DOHH2 (cell line): Measurements from ENCODE around the gene SCT.
A peak's percentile ranks its signal among the peaks of the same experiment; 100 is the strongest.

Experiments
- H3F3A ChIP-seq: fragments of 200-600 bp; sonication (generic), shearing (Covaris generic); 2 replicates; pipeline ENCODE4 v1.6.0; 2016; ENCODE audit warnings: antibody characterized with exemption, mild to moderate bottlenecking; ENCODE audit not compliant: control insufficient read depth, insufficient read depth
- H3K27ac ChIP-seq: fragments of 200-600 bp; sonication (generic); 2 replicates; pipeline ENCODE4 v1.5.1; 2014; ENCODE audit warnings: low read depth, mild to moderate bottlenecking, low read length, moderate library complexity
- H3K27me3 ChIP-seq: fragments of 200-600 bp; sonication (generic); 2 replicates; pipeline ENCODE4 v1.6.1; 2014; ENCODE audit warnings: mild to moderate bottlenecking, low read length, mixed read lengths; ENCODE audit not compliant: control insufficient read depth
- H3K36me3 ChIP-seq: fragments of 200-600 bp; sonication (generic); 2 replicates; pipeline ENCODE4 v1.6.1; 2014; ENCODE audit warnings: mild to moderate bottlenecking, low read length, moderate library complexity, mixed read lengths; ENCODE audit not compliant: control insufficient read depth
- H3K4me1 ChIP-seq: fragments of 200-600 bp; sonication (generic); 2 replicates; pipeline ENCODE4 v1.6.1; 2014; ENCODE audit warnings: mild to moderate bottlenecking, low read length, mixed read lengths; ENCODE audit not compliant: control insufficient read depth
- H3K4me2 ChIP-seq: fragments of 200-600 bp; sonication (generic); 2 replicates; pipeline ENCODE4 v1.6.0; 2014; ENCODE audit warnings: mild to moderate bottlenecking, low read length, moderate library complexity
- H3K4me3 ChIP-seq: fragments of 200-600 bp; sonication (generic); 2 replicates; pipeline ENCODE4 v1.5.1; 2014; ENCODE audit warnings: mild to moderate bottlenecking, low read length, mixed read lengths
- H3K79me2 ChIP-seq: fragments of 200-600 bp; sonication (generic); 2 replicates; pipeline ENCODE4 v1.6.1; 2014; ENCODE audit warnings: mild to moderate bottlenecking, low read length, mixed read lengths; ENCODE audit not compliant: control insufficient read depth
- H3K9me2 ChIP-seq: fragments of 200-600 bp; sonication (generic); replicated peaks from 2 replicates; pipeline ENCODE4 v1.6.1; 2014; ENCODE audit warnings: mild to moderate bottlenecking, low read length, mixed read lengths; ENCODE audit not compliant: control insufficient read depth
- H3K9me3 ChIP-seq: fragments of 200-600 bp; sonication (generic); 2 replicates; pipeline ENCODE4 v1.6.1; 2014; ENCODE audit warnings: antibody characterized with exemption, low read length, mixed read lengths; ENCODE audit not compliant: control insufficient read depth, insufficient read depth
- H4K20me1 ChIP-seq: fragments of 200-600 bp; sonication (generic); 2 replicates; pipeline ENCODE4 v1.6.0; 2014; ENCODE audit warnings: low read depth, mild to moderate bottlenecking, antibody characterized with exemption, low read length, moderate library complexity; ENCODE audit not compliant: control insufficient read depth, insufficient read depth
- EZH2phosphoT487 ChIP-seq: fragments of 200-600 bp; sonication (generic); IDR thresholded peaks from 2 replicates; pipeline ENCODE4 v1.6.1; 2017; ENCODE audit warnings: borderline replicate concordance, mild to moderate bottlenecking, antibody characterized with exemption, low read length, moderate library complexity, mixed read lengths
- TF ChIP-seq, protein P1 (sequence below): fragments of 200-600 bp; sonication (generic); IDR thresholded peaks from one replicate; pipeline ENCODE4 v1.5.1; 2014; ENCODE audit warnings: antibody characterized with exemption, mild to moderate bottlenecking, low read depth, low read length; ENCODE audit not compliant: poor library complexity, severe bottlenecking

Gene SCT

DNA sequence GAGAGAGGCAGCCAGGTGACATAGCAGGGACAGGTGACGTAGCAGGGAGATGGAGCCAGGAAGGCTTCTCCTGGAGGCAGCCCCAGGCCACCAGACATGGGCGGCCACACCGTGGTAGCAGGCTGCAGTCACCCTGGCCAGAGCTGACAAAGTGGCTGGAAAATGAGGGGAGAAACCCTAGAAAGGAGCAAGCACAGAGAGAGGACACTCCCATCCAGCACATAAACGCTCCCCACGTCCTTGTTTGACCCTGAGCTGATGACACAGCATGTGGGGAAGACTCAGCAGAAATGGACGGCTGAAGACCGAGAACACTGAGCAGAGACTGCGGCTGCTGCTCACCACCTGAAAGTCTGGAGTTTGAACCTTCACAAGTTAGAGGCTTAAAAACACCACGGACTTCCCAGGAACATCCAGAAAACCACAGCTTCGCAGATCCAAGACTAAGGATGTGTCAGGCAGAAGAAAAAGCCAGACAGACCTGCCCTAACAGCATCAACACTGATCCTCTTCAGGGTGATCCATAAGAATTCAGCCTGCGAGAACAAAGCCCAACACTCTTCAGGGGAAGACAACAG lies 38.8 kb upstream of the SCT start:
- Histone ChIP-seq H3K9me3 (no peaks in the 10 kb centered on the region), H3K9me2 (no peaks in the 10 kb centered on the region), H3K36me3 (peaks cover 4% of the 10 kb centered on the region; the same call in 1 of the 2 replicates), H3K4me2 (no peak overlapping the region), H3K4me3 (no peak overlapping the region), H4K20me1 (no peaks in the 10 kb centered on the region), H3F3A (no peaks in the 10 kb centered on the region), H3K27ac (no peak overlapping the region), H3K4me1 (no peaks in the 10 kb centered on the region), H3K27me3 (no peaks in the 10 kb centered on the region), H3K79me2 (no peaks in the 10 kb centered on the region)
- no peak for TF ChIP-seq EZH2phosphoT487
- TF ChIP-seq, protein P1, sequence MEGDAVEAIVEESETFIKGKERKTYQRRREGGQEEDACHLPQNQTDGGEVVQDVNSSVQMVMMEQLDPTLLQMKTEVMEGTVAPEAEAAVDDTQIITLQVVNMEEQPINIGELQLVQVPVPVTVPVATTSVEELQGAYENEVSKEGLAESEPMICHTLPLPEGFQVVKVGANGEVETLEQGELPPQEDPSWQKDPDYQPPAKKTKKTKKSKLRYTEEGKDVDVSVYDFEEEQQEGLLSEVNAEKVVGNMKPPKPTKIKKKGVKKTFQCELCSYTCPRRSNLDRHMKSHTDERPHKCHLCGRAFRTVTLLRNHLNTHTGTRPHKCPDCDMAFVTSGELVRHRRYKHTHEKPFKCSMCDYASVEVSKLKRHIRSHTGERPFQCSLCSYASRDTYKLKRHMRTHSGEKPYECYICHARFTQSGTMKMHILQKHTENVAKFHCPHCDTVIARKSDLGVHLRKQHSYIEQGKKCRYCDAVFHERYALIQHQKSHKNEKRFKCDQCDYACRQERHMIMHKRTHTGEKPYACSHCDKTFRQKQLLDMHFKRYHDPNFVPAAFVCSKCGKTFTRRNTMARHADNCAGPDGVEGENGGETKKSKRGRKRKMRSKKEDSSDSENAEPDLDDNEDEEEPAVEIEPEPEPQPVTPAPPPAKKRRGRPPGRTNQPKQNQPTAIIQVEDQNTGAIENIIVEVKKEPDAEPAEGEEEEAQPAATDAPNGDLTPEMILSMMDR = no peak

DNA sequence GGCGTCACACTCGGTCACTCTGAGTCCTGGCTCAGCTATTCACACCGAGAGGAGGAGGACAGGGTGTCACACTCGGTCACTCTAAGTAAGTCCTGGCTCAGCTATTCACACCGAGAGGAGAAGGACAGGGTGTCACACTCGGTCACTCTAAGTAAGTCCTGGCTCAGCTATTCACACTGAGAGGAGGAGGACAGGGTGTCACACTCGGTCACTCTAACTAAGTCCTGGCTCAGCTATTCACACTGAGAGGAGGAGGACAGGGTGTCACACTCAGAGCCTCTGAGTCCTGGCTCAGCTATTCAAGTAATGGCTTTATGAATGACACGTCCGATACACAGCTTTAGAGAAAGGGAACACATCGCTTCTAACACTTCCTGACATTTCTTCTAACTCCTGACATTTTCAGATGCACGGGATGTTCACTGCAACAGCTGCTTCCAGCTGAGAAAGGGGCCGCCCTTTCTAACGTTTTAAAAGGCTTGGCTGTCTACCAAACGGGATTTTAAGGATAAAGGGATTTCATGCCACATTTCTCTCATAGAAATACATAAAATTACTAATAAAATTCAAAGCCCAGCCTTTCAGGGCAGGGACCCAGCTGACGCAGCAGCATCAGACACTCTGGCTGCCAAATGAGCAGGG lies 38.2 kb upstream of the SCT start:
- Histone ChIP-seq H3K9me3 (no peaks in the 10 kb centered on the region), H3K4me3 (no peak overlapping the region), H3K4me2 (no peak overlapping the region), H3K27me3 (no peaks in the 10 kb centered on the region), H3K79me2 (no peaks in the 10 kb centered on the region), H3K9me2 (no peaks in the 10 kb centered on the region), H3K36me3 (peaks cover 4% of the 10 kb centered on the region; the same call in 1 of the 2 replicates), H3K4me1 (no peaks in the 10 kb centered on the region), H3F3A (no peaks in the 10 kb centered on the region), H3K27ac (no peak overlapping the region), H4K20me1 (no peaks in the 10 kb centered on the region)
- TF ChIP-seq EZH2phosphoT487 = no peak
- TF ChIP-seq, protein P1 = no peak

- Histone ChIP-seq H3K36me3 (peaks cover 4% of the 10 kb centered on the region; the same call in 1 of the 2 replicates), H3K4me3 (no peak overlapping the region)
Observed at GRCh38 chr11:662689-663274, 35.8 kb upstream of the SCT start.

More at GRCh38 chr11:662689-663274, 35.8 kb upstream of the SCT start:
- TF ChIP-seq, protein P1 = peak; percentile 55
- no peak for TF ChIP-seq EZH2phosphoT487
- Histone ChIP-seq H3F3A (no peaks in the 10 kb centered on the region), H3K4me1 (no peaks in the 10 kb centered on the region), H3K79me2 (no peaks in the 10 kb centered on the region), H3K27ac (no peak overlapping the region), H3K4me2 (no peak overlapping the region), H3K27me3 (no peaks in the 10 kb centered on the region), H3K9me2 (no peaks in the 10 kb centered on the region), H3K9me3 (no peaks in the 10 kb centered on the region), H4K20me1 (no peaks in the 10 kb centered on the region)
